OCI-M2 (cell line): ENCODE results near the gene ATXN1L.
"Not testable (repeated sequence)": the region's sequence is repeated elsewhere in the genome, so short reads cannot be mapped to it uniquely, and the experiment has no call there.

Source experiments
- DNase-seq: peaks from one replicate; lab custom pipeline; 2025; ENCODE audit not compliant: unreplicated experiment; lab: John Stamatoyannopoulos, UW

Gene ATXN1L

GRCh38 chr16:71845639-71846430 lies at the start of gene ATXN1L:
ATXN1L (plus strand) TSS chr16:71845976; CDS start chr16:71849741, 3,765 bp downstream.
- peak; percentile 36 for DNase-seq

GRCh38 chr16:71796501-71797097 lies 49.2 kb upstream of the ATXN1L start:
- no peak for DNase-seq

GRCh38 chr16:71803305-71803690 lies 42.5 kb upstream of the ATXN1L start:
- DNase-seq: no peak

- no peak for DNase-seq
Observed at GRCh38 chr16:71807905-71808592, 37.7 kb upstream of the ATXN1L start.

- DNase-seq: peak; percentile 57
Observed at GRCh38 chr16:71808593-71809459, 37.0 kb upstream of the ATXN1L start, which contains the start of gene AP1G1. AP1G1 (minus strand) TSS chr16:71808834; CDS start chr16:71789479, 19,355 bp downstream.

GRCh38 chr16:71810155-71810530 lies 35.6 kb upstream of the ATXN1L start:
- DNase-seq: not testable (repeated sequence)

- no peak for DNase-seq
Observed at GRCh38 chr16:71811261-71811803, 34.4 kb upstream of the ATXN1L start.

GRCh38 chr16:71817155-71817500 lies 28.6 kb upstream of the ATXN1L start:
- DNase-seq: not testable (repeated sequence)

GRCh38 chr16:71826533-71827017 lies 19.2 kb upstream of the ATXN1L start:
- DNase-seq: no peak

GRCh38 chr16:71830359-71830758 lies 15.4 kb upstream of the ATXN1L start:
- no peak for DNase-seq

GRCh38 chr16:71831698-71832097 lies 14.1 kb upstream of the ATXN1L start:
- DNase-seq: not testable (repeated sequence)

GRCh38 chr16:71832112-71832511 lies 13.7 kb upstream of the ATXN1L start:
- not testable (repeated sequence) for DNase-seq

GRCh38 chr16:71834291-71834690 lies 11.5 kb upstream of the ATXN1L start:
- no peak for DNase-seq

GRCh38 chr16:71837150-71837549 lies 8.6 kb upstream of the ATXN1L start:
- DNase-seq: no peak

GRCh38 chr16:71840052-71840451 lies 5.7 kb upstream of the ATXN1L start:
- DNase-seq: no peak

GRCh38 chr16:71843572-71843971 lies 2.2 kb upstream of the ATXN1L start:
- no peak for DNase-seq

GRCh38 chr16:71846431-71846830 lies 655 bp downstream of the ATXN1L start:
- no peak for DNase-seq

GRCh38 chr16:71847096-71847495 lies 1.3 kb downstream of the ATXN1L start:
- DNase-seq: no peak

- no peak for DNase-seq
Observed at GRCh38 chr16:71848622-71849021, 2.8 kb downstream of the ATXN1L start.

GRCh38 chr16:71851746-71852145 lies 6.0 kb downstream of the ATXN1L start:
- no peak for DNase-seq

- no peak for DNase-seq
Observed at GRCh38 chr16:71852158-71852557, 6.4 kb downstream of the ATXN1L start.
